ENCODE measurements around the gene SLC7A5. TPM values are rescaled to one million over a fixed set of nuclear protein-coding genes. Genes with fewer than 3 reads are reported as not detected.

SLC7A5 gene
- total and polyA plus RNA-seq, 2 of the 13 experiments (the other 11 are each of a cell fraction or from before 2014, with no cell fraction given) = 79.6 to 155 TPM

DNA sequence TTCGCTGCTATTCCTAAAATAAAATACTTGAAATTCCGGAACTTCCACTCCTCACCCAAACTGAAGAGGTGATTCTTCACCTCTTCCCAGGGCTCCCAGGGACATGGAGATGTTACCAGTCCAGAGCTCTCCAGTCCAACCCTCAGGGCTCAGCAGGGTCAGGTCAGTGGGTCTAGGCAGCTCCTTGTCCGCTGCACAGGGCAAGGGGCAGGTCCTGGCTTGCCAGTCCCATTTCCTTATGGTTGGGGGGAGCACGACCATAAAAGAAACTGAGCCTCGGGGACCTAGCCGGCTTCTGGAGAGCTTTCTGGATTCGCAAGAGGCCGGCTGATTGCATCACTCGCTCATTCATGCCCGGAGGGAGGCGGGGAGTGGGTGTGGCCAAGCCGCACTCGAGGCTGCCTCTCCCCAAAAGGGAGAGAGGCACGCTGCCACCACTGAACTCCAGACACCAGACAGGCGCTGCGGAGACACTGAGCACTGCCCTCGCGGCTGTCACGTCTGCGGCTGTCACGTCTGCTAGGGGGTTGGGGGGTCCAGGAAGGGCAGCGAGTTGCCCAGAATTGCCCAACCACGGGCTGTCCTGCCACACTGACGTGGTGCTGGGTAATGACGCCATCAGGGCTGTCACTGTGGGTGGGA lies 15.8 kb downstream of the SLC7A5 start (continued):
- TF ChIP-seq, protein P1, sequence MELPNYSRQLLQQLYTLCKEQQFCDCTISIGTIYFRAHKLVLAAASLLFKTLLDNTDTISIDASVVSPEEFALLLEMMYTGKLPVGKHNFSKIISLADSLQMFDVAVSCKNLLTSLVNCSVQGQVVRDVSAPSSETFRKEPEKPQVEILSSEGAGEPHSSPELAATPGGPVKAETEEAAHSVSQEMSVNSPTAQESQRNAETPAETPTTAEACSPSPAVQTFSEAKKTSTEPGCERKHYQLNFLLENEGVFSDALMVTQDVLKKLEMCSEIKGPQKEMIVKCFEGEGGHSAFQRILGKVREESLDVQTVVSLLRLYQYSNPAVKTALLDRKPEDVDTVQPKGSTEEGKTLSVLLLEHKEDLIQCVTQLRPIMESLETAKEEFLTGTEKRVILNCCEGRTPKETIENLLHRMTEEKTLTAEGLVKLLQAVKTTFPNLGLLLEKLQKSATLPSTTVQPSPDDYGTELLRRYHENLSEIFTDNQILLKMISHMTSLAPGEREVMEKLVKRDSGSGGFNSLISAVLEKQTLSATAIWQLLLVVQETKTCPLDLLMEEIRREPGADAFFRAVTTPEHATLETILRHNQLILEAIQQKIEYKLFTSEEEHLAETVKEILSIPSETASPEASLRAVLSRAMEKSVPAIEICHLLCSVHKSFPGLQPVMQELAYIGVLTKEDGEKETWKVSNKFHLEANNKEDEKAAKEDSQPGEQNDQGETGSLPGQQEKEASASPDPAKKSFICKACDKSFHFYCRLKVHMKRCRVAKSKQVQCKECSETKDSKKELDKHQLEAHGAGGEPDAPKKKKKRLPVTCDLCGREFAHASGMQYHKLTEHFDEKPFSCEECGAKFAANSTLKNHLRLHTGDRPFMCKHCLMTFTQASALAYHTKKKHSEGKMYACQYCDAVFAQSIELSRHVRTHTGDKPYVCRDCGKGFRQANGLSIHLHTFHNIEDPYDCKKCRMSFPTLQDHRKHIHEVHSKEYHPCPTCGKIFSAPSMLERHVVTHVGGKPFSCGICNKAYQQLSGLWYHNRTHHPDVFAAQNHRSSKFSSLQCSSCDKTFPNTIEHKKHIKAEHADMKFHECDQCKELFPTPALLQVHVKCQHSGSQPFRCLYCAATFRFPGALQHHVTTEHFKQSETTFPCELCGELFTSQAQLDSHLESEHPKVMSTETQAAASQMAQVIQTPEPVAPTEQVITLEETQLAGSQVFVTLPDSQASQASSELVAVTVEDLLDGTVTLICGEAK (IDR thresholded peaks at IDR 0.05) = no peak
- TF ChIP-seq, protein P1 (CRISPR knock-in tag; IDR thresholded peaks at IDR 0.05) = peak; percentile 25; the same call in 1 of the 2 replicates
- TF ChIP-seq HDAC2 (CRISPR knock-in tag; IDR thresholded peaks at IDR 0.05) (peak; percentile 75), ZNF619 (CRISPR knock-in tag; IDR thresholded peaks at IDR 0.05) (peak; percentile 83; the same call in 1 of the 2 replicates), CBX2 (IDR thresholded peaks at IDR 0.05; ENCODE audit: low read depth, low read length) (no peak), CBX2 (CRISPR knock-in tag; IDR thresholded peaks at IDR 0.05; ENCODE audit: low read depth) (no peak), PHF8 (CRISPR knock-in tag; IDR thresholded peaks at IDR 0.05) (no peak; the same call in 1 of the 2 replicates), ZNF446 (CRISPR knock-in tag; IDR thresholded peaks at IDR 0.05) (no peak), POLR2AphosphoS5 (IDR thresholded peaks at IDR 0.05; ENCODE audit: low read depth, low read length) (peak; percentile 84), TEAD3 (CRISPR knock-in tag; optimal IDR thresholded peaks at IDR 0.05; ENCODE audit: borderline replicate concordance) (peak; percentile 30), SMC3 (IDR thresholded peaks at IDR 0.05; ENCODE audit: low read length) (peak; percentile 43; the same call in 1 of the 2 replicates), DMAP1 (CRISPR knock-in tag; IDR thresholded peaks at IDR 0.05) (peak; percentile 83), PPARG (CRISPR knock-in tag; conservative IDR thresholded peaks at IDR 0.05) (peak; percentile 58; the same call in 1 of the 2 replicates)
- TF ChIP-seq, protein P2, sequence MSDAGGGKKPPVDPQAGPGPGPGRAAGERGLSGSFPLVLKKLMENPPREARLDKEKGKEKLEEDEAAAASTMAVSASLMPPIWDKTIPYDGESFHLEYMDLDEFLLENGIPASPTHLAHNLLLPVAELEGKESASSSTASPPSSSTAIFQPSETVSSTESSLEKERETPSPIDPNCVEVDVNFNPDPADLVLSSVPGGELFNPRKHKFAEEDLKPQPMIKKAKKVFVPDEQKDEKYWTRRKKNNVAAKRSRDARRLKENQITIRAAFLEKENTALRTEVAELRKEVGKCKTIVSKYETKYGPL (CRISPR knock-in tag; IDR thresholded peaks at IDR 0.05) = 0 out of 2 replicates have a peak, but pooled peaks have one; percentile 79
- TF ChIP-seq, protein P3, sequence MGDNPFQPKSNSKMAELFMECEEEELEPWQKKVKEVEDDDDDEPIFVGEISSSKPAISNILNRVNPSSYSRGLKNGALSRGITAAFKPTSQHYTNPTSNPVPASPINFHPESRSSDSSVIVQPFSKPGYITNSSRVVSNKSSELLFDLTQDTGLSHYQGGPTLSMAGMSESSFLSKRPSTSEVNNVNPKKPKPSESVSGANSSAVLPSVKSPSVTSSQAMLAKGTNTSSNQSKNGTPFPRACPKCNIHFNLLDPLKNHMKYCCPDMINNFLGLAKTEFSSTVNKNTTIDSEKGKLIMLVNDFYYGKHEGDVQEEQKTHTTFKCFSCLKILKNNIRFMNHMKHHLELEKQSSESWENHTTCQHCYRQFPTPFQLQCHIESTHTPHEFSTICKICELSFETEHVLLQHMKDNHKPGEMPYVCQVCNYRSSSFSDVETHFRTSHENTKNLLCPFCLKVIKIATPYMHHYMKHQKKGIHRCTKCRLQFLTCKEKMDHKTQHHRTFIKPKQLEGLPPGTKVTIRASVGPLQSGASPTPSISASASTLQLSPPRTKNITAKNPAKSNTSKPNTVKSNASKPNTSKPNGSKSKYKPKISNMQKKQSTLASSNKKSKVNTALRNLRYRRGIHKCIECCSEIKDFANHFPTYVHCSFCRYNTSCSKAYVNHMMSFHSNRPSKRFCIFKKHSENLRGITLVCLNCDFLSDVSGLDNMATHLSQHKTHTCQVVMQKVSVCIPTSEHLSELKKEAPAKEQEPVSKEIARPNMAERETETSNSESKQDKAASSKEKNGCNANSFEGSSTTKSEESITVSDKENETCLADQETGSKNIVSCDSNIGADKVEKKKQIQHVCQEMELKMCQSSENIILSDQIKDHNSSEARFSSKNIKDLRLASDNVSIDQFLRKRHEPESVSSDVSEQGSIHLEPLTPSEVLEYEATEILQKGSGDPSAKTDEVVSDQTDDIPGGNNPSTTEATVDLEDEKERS (CRISPR knock-in tag; IDR thresholded peaks at IDR 0.05) = peak; percentile 90
- TF ChIP-seq, protein P4, sequence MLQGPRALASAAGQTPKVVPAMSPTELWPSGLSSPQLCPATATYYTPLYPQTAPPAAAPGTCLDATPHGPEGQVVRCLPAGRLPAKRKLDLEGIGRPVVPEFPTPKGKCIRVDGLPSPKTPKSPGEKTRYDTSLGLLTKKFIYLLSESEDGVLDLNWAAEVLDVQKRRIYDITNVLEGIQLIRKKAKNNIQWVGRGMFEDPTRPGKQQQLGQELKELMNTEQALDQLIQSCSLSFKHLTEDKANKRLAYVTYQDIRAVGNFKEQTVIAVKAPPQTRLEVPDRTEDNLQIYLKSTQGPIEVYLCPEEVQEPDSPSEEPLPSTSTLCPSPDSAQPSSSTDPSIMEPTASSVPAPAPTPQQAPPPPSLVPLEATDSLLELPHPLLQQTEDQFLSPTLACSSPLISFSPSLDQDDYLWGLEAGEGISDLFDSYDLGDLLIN (CRISPR knock-in tag; IDR thresholded peaks at IDR 0.05; ENCODE audit: borderline replicate concordance) = 0 out of 2 replicates have a peak, but pooled peaks have one; percentile 40
